H1 (cell line): ENCODE measurements around the gene DIAPH2. TPM values are rescaled to one million over a fixed set of nuclear protein-coding genes. Genes with fewer than 3 reads are reported as not detected.

Source experiments
- CBX8 ChIP-seq: fragments of 300-800, 300-1000 bp; sonication (generic); IDR thresholded peaks from 2 replicates; pipeline ENCODE4 v1.7.1; 2016; ENCODE audit warnings: low read depth, low read length, borderline replicate concordance
- CHD2 ChIP-seq: IDR thresholded peaks from 2 replicates; pipeline ENCODE4 v1.6.1; 2012; ENCODE audit warnings: low read length, improper control_type of control experiment
- CHD7 ChIP-seq: fragments of 300-600 bp; sonication (generic); IDR thresholded peaks from 2 replicates; pipeline ENCODE4 v1.7.1; 2012; ENCODE audit warnings: low read length, moderate library complexity, mild to moderate bottlenecking, inconsistent platforms; ENCODE audit not compliant: insufficient replicate concordance
- E2F6 ChIP-seq: IDR thresholded peaks from 2 replicates; pipeline ENCODE4 v1.6.1; 2012; ENCODE audit warnings: inconsistent platforms
- RAD21 ChIP-seq, 2 experiments: IDR thresholded peaks in 1 of 2; conservative IDR thresholded peaks in 1 of 2; 2 replicates each; pipeline ENCODE4 v1.6.1; 2011; ENCODE audit warnings: low read depth in 2 of 2, low read length in 2 of 2, improper control_type of control experiment in 1 of 2, inconsistent platforms in 1 of 2, mild to moderate bottlenecking in 1 of 2, moderate library complexity in 1 of 2
- SAP30 ChIP-seq: fragments of 300-600 bp; sonication (generic); IDR thresholded peaks from 2 replicates; pipeline ENCODE4 v1.7.1; 2012; ENCODE audit warnings: low read length, moderate library complexity, mild to moderate bottlenecking, inconsistent platforms; ENCODE audit not compliant: insufficient read depth, insufficient replicate concordance
- SIRT6 ChIP-seq: IDR thresholded peaks from one replicate; pipeline ENCODE4 v1.7.1; 2012; ENCODE audit warnings: low read length, inconsistent platforms
- TEAD4 ChIP-seq: IDR thresholded peaks from 2 replicates; pipeline ENCODE4 v1.6.1; 2012; ENCODE audit warnings: low read depth, low read length, inconsistent platforms, mixed read lengths
- polyA plus RNA-seq, 7 experiments: library from polyadenylated mRNA; depleted of rRNA in 3 of 7; stranded (reverse) in 5 of 7; unstranded in 2 of 7; fragments of >200 nt in 5 of 7; fragments of 200-250 nt in 2 of 7; gene quantifications; 1 replicate in 5 of 7; 2 replicates in 1 of 7; 4 replicates in 1 of 7; pipeline versions ENCODE4 v1.2.1 to v1.2.3, GENCODE V29; 2011 to 2013; ENCODE audit warnings: missing spikeins in 2 of 7, mixed read lengths in 2 of 7
- total RNA-seq: library from RNA; stranded (reverse); fragmentation: NEBNext Ultra II Directional; extraction: Animal tissue kit (Norgen Biotek cat#: 25700); gene quantifications from 2 replicates; pipeline ENCODE4 v1.2.1, GENCODE V29; 2021

Gene DIAPH2
- total and polyA plus RNA-seq, 2 of the 8 experiments (the other 6 are each of a cell fraction or from before 2014, with no cell fraction given): 4.4 to 24.3 TPM

DNA sequence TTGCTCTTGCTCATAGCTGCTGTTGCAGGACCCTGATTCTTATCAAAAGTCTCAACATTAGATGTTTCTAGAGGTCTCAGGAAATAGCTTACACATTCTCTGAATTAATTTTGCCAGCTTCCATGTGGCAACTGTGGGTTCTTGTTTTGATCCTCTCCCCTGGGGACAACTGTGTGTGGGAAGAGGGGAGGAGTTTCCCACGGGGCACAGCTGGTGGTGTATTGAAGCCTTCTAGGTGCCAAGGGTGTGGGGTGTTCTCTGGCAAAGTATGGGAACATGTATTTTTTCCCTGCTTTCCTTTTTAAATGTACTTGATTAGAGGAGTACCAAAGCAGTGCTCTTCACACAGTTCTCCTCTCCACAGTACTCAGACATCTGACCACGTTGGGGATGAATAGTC lies 411.7 kb downstream of the DIAPH2 start (continued):
- no peak for TF ChIP-seq CBX8
- no peak for TF ChIP-seq E2F6
- TF ChIP-seq TEAD4: no peak
- TF ChIP-seq SIRT6: no peak
- no peak for TF ChIP-seq SAP30
- no peak for TF ChIP-seq CHD2
- TF ChIP-seq CHD7: no peak
- TF ChIP-seq RAD21 (IDR thresholded peaks at IDR 0.05 in 1 of 2, conservative IDR thresholded peaks at IDR 0.05 in 1 of 2; ENCODE audit: low read depth in 2 of 2, low read length in 2 of 2): no peak
- TF ChIP-seq, all 59 proteins: peak for 0
